HG03039 (cell line): Measurements from ENCODE around the gene LRRC15.

Experiments used
- ATAC-seq: cut with Tn5 transposase; IDR thresholded peaks from one replicate; pipeline ENCODE4 v1.9.1; 2021; ENCODE audit warnings: mild to moderate bottlenecking, moderate library complexity; ENCODE audit not compliant: unreplicated experiment

Gene LRRC15

GRCh38 chr3:194305356-194306108 is 64.0 kb downstream of the LRRC15 start:
- no peak for ATAC-seq
